IMR-90 (cell line): ENCODE data around the gene TBX10. TPM values are rescaled to one million over a fixed set of nuclear protein-coding genes. Genes with fewer than 3 reads are reported as not detected.

Source experiments
- ATAC-seq: fragments of 200-7000 bp; cut with Tn5 transposase; 2 replicates; pipeline ENCODE4 v1.9.1; 2020; ENCODE audit warnings: low read depth, mild to moderate bottlenecking, moderate library complexity
- BruUV-seq: library from RNA; stranded (reverse); fragments of 400-500 nt; replicated peaks from 2 replicates; lab custom pipeline; 2021; lab: Mats Ljungman, UMichigan
- CTCF ChIA-PET: fragments of 300-600 bp; formaldehyde crosslinking; extraction: SDS; loops from one replicate; lab custom pipeline; 2021; ENCODE audit warnings: antibody characterized with exemption; lab: Yijun Ruan, JAX
- POLR2A ChIA-PET: fragments of 300-600 bp; sonication (Branson Sonifier 250); formaldehyde crosslinking; loops from one replicate; lab custom pipeline; 2022; ENCODE audit warnings: antibody characterized with exemption; ENCODE audit not compliant: unreplicated experiment; lab: Charles Lee
- DNase-seq: peaks from one replicate; pipeline ENCODE4 v3.0.0; 2013
- H2AFZ ChIP-seq: replicated peaks from 2 replicates; pipeline ENCODE3; 2013; ENCODE audit warnings: low read length, mild to moderate bottlenecking; ENCODE audit not compliant: poor library complexity
- H2AK5ac ChIP-seq: 2 replicates; pipeline ENCODE4 v1.6.1; 2013; ENCODE audit warnings: low read depth, low read length, inconsistent platforms
- H2AK9ac ChIP-seq: replicated peaks from 2 replicates; pipeline ENCODE3; 2013; ENCODE audit warnings: mild to moderate bottlenecking, low read depth, low read length, moderate library complexity; ENCODE audit not compliant: poor library complexity
- H2BK120ac ChIP-seq: 2 replicates; pipeline ENCODE4 v1.6.1; 2013; ENCODE audit warnings: low read depth, low read length, inconsistent platforms
- H2BK15ac ChIP-seq: 3 replicates; pipeline ENCODE4 v1.6.1; 2013; ENCODE audit warnings: low read depth, low read length, inconsistent platforms
- H2BK20ac ChIP-seq: 2 replicates; pipeline ENCODE4 v1.6.1; 2013; ENCODE audit warnings: low read depth, mild to moderate bottlenecking, inconsistent platforms, low read length, moderate library complexity
- H2BK5ac ChIP-seq: 2 replicates; pipeline ENCODE4 v1.6.1; 2013; ENCODE audit warnings: mild to moderate bottlenecking, low read depth, low read length, inconsistent platforms; ENCODE audit not compliant: poor library complexity, severe bottlenecking
- H3K14ac ChIP-seq: replicated peaks from 2 replicates; pipeline ENCODE4 v1.6.1; 2013; ENCODE audit warnings: low read depth, low read length, inconsistent platforms
- H3K18ac ChIP-seq: 2 replicates; pipeline ENCODE4 v1.6.1; 2013; ENCODE audit warnings: low read depth, low read length, control low read depth
- H3K23ac ChIP-seq: 2 replicates; pipeline ENCODE4 v1.6.1; 2013; ENCODE audit warnings: low read depth, low read length, inconsistent platforms
- H3K27ac ChIP-seq: 2 replicates; pipeline ENCODE4 v1.5.1; 2013; ENCODE audit warnings: mild to moderate bottlenecking, control low read depth, low read length; ENCODE audit not compliant: insufficient read depth
- H3K27me3 ChIP-seq: 2 replicates; pipeline ENCODE4 v1.6.1; 2013; ENCODE audit warnings: low read length; ENCODE audit not compliant: control insufficient read depth, insufficient read depth
- H3K36me3 ChIP-seq: 2 replicates; pipeline ENCODE4 v1.6.1; 2013; ENCODE audit warnings: low read length, mixed read lengths; ENCODE audit not compliant: control insufficient read depth, insufficient read depth
- H3K4ac ChIP-seq: 2 replicates; pipeline ENCODE4 v1.6.1; 2013; ENCODE audit warnings: low read depth, low read length, inconsistent platforms
- H3K4me1 ChIP-seq: 2 replicates; pipeline ENCODE4 v1.6.1; 2013; ENCODE audit warnings: low read length, mixed read lengths; ENCODE audit not compliant: control insufficient read depth, insufficient read depth
- H3K4me2 ChIP-seq: 2 replicates; pipeline ENCODE4 v1.6.1; 2013; ENCODE audit warnings: low read depth, mild to moderate bottlenecking, control low read depth, low read length, moderate library complexity
- H3K4me3 ChIP-seq: 2 replicates; pipeline ENCODE4 v1.5.1; 2013; ENCODE audit warnings: low read depth, mild to moderate bottlenecking, control low read depth, low read length, moderate library complexity; ENCODE audit not compliant: insufficient read depth
- H3K56ac ChIP-seq: 2 replicates; pipeline ENCODE4 v1.6.1; 2013; ENCODE audit warnings: low read length, inconsistent platforms; ENCODE audit not compliant: insufficient read depth; ENCODE audit errors: extremely low read depth
- H3K79me1 ChIP-seq, 2 experiments: 2 replicates each; pipeline ENCODE4 v1.6.1; 2013; ENCODE audit warnings: low read length in 2 of 2, inconsistent platforms in 1 of 2, low read depth in 1 of 2
- H3K9ac ChIP-seq: 2 replicates; pipeline ENCODE4 v1.6.1; 2013; ENCODE audit warnings: low read depth, low read length, control low read depth
- H3K9me1 ChIP-seq: 2 replicates; pipeline ENCODE4 v1.6.1; 2013; ENCODE audit warnings: low read length, inconsistent platforms; ENCODE audit not compliant: insufficient read depth
- H3K9me3 ChIP-seq: 2 replicates; pipeline ENCODE4 v1.6.1; 2013; ENCODE audit warnings: low read length; ENCODE audit not compliant: control insufficient read depth, insufficient read depth
- H4K20me1 ChIP-seq: 2 replicates; pipeline ENCODE4 v1.6.1; 2013; ENCODE audit warnings: low read length, inconsistent platforms; ENCODE audit not compliant: insufficient read depth
- H4K5ac ChIP-seq: 2 replicates; pipeline ENCODE4 v1.6.1; 2013; ENCODE audit warnings: mild to moderate bottlenecking, low read depth, low read length, control low read depth
- H4K8ac ChIP-seq, 2 experiments: 2 replicates each; pipeline ENCODE4 v1.6.1; 2013; ENCODE audit warnings: low read depth in 2 of 2, low read length in 2 of 2, control low read depth in 1 of 2, inconsistent platforms in 1 of 2
- H4K91ac ChIP-seq: 2 replicates; pipeline ENCODE4 v1.6.1; 2013; ENCODE audit warnings: low read depth, low read length, inconsistent platforms; ENCODE audit not compliant: insufficient read depth
- BHLHE40 ChIP-seq: fragments of 150-350 bp; IDR thresholded peaks from 2 replicates; pipeline ENCODE4 v1.6.1; 2016; ENCODE audit warnings: mild to moderate bottlenecking, low read depth, low read length
- FOS ChIP-seq: fragments of 150-350 bp; IDR thresholded peaks from 2 replicates; pipeline ENCODE4 v1.6.1; 2016; ENCODE audit warnings: low read depth, low read length
- MAFK ChIP-seq: IDR thresholded peaks from 2 replicates; pipeline ENCODE4 v1.6.1; 2012; ENCODE audit warnings: low read depth, low read length, improper control_type of control experiment
- MXI1 ChIP-seq: IDR thresholded peaks from 2 replicates; pipeline ENCODE4 v1.6.1; 2012; ENCODE audit warnings: low read depth, mild to moderate bottlenecking, low read length, moderate library complexity, borderline replicate concordance
- RAD21 ChIP-seq: IDR thresholded peaks from 2 replicates; pipeline ENCODE4 v1.6.1; 2012; ENCODE audit warnings: low read length, improper control_type of control experiment
- RCOR1 ChIP-seq: IDR thresholded peaks from 2 replicates; pipeline ENCODE4 v1.6.1; 2012; ENCODE audit warnings: mild to moderate bottlenecking, low read length, improper control_type of control experiment; ENCODE audit not compliant: insufficient replicate concordance
- SMC3 ChIP-seq: fragments of 150-350 bp; IDR thresholded peaks from 2 replicates; pipeline ENCODE4 v1.6.1; 2016; ENCODE audit warnings: low read depth, mild to moderate bottlenecking, antibody characterized with exemption, low read length, moderate library complexity
- WGBS, 2 experiments: methylation state at CpG; one replicate each; pipeline versions ENCODE4 v1.1.5 to v1.1.7; 2013; ENCODE audit warnings: missing lambda C conversion rate in 2 of 2; ENCODE audit not compliant: insufficient read length in 1 of 2; ENCODE audit errors: extremely low coverage in 2 of 2; 5-methylcytosine and 5-hydroxymethylcytosine counted together
- dilution Hi-C: fragments of 300-500 bp; cut with HindIII; formaldehyde crosslinking; loops from one replicate; pipeline ENCODE4 v1.14.3; 2018; ENCODE audit warnings: low sequenced_read_pairs; ENCODE audit not compliant: unreplicated experiment
- in situ Hi-C: fragments of 300-500 bp; cut with MboI; formaldehyde crosslinking; loops from 3 replicates; pipeline ENCODE4 v1.14.3; 2019; ENCODE audit warnings: low sequenced_read_pairs, inconsistent platforms, mixed read lengths
- intact Hi-C: fragments of 100-400 bp; cut with micrococcal nuclease; formaldehyde crosslinking; loops from 2 replicates; pipeline ENCODE4 v1.10.0; 2022
- polyA plus RNA-seq, 3 experiments: library from polyadenylated mRNA; depleted of rRNA; stranded (reverse); fragments of >200 nt; gene quantifications; 2 replicates each; pipeline ENCODE4 v1.2.3, GENCODE V29; 2012; ENCODE audit warnings: low replicate concordance in 1 of 3
- total RNA-seq: library from RNA; depleted of rRNA; stranded (reverse); fragments of >200 nt; gene quantifications from 2 replicates; pipeline ENCODE4 v1.2.3, GENCODE V29; 2012
- TF ChIP-seq, protein P1 (sequence below): fragments of 150-350 bp; IDR thresholded peaks from 2 replicates; pipeline ENCODE4 v1.6.1; 2017; ENCODE audit warnings: mild to moderate bottlenecking, antibody characterized with exemption, low read length, low read depth
- TF ChIP-seq, protein P2 (sequence below): conservative IDR thresholded peaks from 2 replicates; pipeline ENCODE4 v1.5.1; 2012; ENCODE audit warnings: mild to moderate bottlenecking, low read depth, low read length, improper control_type of control experiment

The TBX10 gene
- total and polyA plus RNA-seq, 2 of the 4 experiments (the other 2 are of a cell fraction) = not detected

DNA sequence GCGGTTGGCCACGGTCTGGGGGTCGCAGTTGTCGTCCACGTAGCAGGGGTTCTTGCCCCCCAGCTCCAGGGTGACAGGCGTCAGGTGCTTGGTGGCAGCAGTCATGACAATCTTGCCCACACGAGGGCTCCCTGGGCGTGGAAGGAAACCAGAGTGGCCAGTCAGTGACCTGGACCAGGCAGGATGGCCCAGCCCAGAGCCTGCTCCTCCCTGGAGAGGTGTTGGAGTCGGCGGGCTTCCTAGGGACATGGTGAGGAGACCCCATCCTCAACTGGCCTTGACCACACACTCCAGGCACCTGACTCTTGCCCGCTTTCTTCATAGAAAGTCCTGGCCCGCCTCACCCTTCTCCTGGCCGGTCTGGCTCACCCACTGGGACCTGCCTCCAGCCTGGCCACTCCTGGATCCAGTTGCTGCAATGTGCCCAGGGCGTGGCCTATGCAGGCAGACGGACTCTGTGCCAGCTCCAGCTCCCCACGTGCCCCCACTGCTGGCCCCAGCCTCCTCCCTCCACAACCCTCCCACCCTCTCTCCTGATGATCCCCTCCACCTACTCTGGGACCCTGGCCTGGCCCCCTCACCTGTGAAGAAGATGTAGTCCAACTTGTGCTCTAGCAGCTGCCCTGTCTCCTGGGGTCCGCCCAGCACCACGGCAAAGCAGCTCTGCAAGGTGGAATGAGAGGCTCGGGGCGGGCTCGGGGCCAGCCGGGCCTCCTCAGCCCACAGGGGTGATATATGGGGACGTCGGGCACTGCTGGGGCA, 26.2 kb upstream of the TBX10 start:
- in situ Hi-C loops = no loop called here
- no peaks in the 10 kb centered on the region for H3K36me3 ChIP-seq
- dilution Hi-C loops = no loop called here
- CTCF ChIA-PET = no interaction called here
- H3K14ac ChIP-seq = no peak overlapping the region
- no peak overlapping the region for H3K4me2 ChIP-seq
- H3K9me1 ChIP-seq = no peaks in the 10 kb centered on the region
- no peak overlapping the region for H2BK5ac ChIP-seq
- H4K20me1 ChIP-seq = no peaks in the 10 kb centered on the region
- H3K56ac ChIP-seq = no peak overlapping the region
- no peak overlapping the region for H4K91ac ChIP-seq
- H4K8ac ChIP-seq = no peak overlapping the region
- H2AK5ac ChIP-seq = no peak overlapping the region
- no peak overlapping the region for H3K4me3 ChIP-seq
- H3K4me1 ChIP-seq = no peaks in the 10 kb centered on the region
- H2BK20ac ChIP-seq = no peak overlapping the region
- no peak overlapping the region for H2AFZ ChIP-seq
- DNase-seq = no peak
- no TSS peak for BruUV-seq
- ATAC-seq = no peak
- no peak overlapping the region for H2AK9ac ChIP-seq
- no peak overlapping the region for H3K18ac ChIP-seq
- WGBS, 2 experiments = 61% methylated on average over 17 of the region's 24 CpGs; no CpG with 5 or more reads in 1 of the 2 experiments
- no peak overlapping the region for H4K5ac ChIP-seq
- TF ChIP-seq, protein P1, sequence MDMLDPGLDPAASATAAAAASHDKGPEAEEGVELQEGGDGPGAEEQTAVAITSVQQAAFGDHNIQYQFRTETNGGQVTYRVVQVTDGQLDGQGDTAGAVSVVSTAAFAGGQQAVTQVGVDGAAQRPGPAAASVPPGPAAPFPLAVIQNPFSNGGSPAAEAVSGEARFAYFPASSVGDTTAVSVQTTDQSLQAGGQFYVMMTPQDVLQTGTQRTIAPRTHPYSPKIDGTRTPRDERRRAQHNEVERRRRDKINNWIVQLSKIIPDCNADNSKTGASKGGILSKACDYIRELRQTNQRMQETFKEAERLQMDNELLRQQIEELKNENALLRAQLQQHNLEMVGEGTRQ = no peak
- TF ChIP-seq BHLHE40 (no peak), SMC3 (no peak), RCOR1 (no peak), FOS (no peak), MAFK (no peak), RAD21 (no peak), MXI1 (no peak)
- TF ChIP-seq, protein P2, sequence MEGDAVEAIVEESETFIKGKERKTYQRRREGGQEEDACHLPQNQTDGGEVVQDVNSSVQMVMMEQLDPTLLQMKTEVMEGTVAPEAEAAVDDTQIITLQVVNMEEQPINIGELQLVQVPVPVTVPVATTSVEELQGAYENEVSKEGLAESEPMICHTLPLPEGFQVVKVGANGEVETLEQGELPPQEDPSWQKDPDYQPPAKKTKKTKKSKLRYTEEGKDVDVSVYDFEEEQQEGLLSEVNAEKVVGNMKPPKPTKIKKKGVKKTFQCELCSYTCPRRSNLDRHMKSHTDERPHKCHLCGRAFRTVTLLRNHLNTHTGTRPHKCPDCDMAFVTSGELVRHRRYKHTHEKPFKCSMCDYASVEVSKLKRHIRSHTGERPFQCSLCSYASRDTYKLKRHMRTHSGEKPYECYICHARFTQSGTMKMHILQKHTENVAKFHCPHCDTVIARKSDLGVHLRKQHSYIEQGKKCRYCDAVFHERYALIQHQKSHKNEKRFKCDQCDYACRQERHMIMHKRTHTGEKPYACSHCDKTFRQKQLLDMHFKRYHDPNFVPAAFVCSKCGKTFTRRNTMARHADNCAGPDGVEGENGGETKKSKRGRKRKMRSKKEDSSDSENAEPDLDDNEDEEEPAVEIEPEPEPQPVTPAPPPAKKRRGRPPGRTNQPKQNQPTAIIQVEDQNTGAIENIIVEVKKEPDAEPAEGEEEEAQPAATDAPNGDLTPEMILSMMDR = no peak
- no peak overlapping the region for H3K4ac ChIP-seq
- H3K27ac ChIP-seq = no peak overlapping the region
- POLR2A ChIA-PET = no interaction called here
- intact Hi-C loops = no loop called here
- no peak overlapping the region for H2BK120ac ChIP-seq
- H3K23ac ChIP-seq = no peak overlapping the region
- H2BK15ac ChIP-seq = no peak overlapping the region
- H3K9ac ChIP-seq = no peak overlapping the region
- H3K79me1 ChIP-seq = no peaks in the 10 kb centered on the region
- no peaks in the 10 kb centered on the region for H3K9me3 ChIP-seq
- peaks cover 14% of the 10 kb centered on the region for H3K27me3 ChIP-seq
